Endometrium (tissue), 2 donors: ENCODE measurements around the gene ZNF423.

Experiments
- FAIRE-seq: peaks from 2 replicates; lab custom pipeline; 2012; peaks lifted over from hg19 to GRCh38; lab: Jason Lieb, UNC
- donor health status: control.
- donor health status: control.

The ZNF423 gene

DNA sequence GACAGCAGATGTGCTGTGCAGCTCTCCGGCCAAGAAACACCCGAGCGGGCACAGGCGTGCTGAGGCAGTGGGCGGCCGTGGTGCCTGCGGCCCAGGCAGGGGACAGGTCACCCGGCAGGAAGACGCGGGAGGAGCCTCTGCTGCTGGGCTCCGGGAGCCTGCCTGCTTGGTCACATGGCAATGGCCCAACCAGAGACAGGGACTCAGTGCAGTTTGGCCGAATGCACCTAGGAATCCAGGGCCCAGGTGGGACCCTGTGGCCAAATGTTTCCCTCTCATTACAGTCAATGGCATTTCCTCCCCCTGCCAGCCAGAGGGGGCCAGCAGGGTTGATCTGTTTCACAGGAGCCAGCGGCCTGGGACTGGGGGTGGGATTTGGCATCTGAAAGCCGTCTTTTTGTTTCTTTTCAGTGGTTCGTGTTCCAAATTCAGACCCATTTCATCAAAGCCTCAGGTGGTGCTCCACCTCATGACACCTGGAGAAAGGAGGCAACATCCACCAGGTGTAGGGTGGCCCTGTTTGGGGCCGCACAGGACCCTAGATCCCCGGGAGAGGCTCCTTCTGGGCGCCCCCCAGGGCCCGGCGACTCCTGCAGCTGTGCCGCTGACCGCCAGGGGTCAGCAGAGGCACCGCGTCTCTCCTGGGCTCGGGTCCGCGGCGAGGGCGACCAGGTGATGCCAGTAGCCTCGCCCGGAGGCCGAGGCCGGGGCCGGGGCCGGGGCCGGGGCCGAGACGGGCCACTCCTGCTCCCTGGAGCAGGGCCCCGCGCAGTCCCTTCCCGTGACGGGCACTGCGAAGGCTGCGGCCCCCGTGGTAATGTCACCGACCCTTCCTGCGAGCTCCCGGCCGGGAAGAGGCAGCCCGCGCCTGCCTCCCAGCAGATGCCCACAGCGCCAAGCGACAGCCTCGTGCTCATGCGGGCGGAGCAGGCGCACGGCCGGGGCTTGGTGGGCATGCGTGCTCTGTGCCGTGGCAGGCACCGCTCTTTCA, 363.8 kb downstream of the ZNF423 start:
- FAIRE-seq: no peak

DNA sequence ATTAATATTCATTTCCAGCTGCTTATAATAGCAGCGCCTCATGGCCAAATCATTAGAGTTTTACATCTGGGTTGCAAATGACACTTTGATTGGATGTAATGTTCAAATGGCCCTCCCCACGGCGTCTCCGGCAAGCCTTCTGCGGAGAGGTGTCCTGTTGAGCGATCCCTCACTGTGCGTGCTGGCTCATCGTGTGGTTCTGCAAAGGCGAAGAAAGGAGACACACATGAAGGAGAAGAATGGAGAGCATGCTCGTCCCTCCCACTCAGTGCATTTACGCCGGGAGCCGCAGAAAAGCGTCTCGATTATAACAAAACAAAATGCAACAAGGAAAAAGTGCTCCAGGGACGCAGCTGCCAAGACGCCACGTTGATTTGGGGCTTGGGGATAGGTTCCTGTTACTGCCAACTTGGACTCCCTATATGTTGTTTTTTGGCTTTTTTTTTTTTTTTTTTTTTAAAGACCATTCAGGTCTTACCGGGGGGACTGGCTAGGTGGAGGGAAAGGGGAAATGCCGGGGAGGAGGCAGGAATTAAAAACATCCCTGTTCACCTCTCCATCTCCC, 364.7 kb downstream of the ZNF423 start:
- no peak for FAIRE-seq

DNA sequence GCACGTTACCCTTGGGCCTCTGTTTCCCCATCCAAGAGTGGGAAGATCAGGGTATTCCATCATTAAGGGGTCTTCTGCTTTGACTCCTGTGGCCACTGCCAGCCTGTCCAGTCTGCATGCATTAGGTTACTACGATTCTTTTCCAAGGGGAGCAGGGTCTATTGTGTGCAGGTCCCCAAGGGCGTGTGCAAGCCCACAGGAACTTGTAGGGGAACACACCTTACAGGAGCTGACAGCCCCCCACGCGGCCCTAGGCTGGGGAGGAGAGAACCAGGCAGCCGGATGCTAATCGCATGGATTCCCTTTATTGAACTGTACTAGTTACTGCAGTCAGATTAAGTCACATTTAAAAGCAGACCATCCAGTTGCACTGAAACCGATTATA, 365.6 kb downstream of the ZNF423 start:
- no peak for FAIRE-seq

DNA sequence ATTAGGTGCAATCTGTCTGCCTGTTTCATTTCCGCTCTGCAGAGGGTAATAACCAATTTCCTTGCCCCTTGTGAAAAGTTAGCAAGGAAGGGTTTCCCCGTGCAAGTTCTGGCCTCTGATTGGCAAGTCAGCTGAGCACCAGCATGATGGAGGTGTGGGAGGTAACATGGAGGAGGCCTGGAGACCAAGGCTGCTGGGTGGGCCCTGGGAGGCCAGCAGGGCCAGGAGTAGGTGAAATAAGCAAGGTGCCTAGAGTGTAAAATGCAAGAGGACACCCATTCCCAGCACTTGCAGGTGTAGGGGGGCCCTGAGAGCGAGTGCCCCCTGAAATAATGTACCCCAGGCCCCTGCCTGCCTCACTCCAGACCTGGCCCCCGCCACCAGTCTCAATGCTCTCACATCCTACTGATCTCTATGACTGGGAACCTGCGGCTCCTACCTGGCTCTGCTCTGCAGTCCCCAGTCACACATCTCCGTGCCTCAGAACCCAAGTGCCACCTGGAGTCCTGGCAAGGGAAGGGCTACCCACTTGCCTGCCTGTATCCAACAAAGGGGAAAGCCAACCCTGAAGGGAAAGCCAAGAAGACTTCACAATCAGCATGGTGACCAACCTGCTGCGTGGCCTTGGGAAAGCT, 366.1 kb downstream of the ZNF423 start:
- FAIRE-seq: no peak

DNA sequence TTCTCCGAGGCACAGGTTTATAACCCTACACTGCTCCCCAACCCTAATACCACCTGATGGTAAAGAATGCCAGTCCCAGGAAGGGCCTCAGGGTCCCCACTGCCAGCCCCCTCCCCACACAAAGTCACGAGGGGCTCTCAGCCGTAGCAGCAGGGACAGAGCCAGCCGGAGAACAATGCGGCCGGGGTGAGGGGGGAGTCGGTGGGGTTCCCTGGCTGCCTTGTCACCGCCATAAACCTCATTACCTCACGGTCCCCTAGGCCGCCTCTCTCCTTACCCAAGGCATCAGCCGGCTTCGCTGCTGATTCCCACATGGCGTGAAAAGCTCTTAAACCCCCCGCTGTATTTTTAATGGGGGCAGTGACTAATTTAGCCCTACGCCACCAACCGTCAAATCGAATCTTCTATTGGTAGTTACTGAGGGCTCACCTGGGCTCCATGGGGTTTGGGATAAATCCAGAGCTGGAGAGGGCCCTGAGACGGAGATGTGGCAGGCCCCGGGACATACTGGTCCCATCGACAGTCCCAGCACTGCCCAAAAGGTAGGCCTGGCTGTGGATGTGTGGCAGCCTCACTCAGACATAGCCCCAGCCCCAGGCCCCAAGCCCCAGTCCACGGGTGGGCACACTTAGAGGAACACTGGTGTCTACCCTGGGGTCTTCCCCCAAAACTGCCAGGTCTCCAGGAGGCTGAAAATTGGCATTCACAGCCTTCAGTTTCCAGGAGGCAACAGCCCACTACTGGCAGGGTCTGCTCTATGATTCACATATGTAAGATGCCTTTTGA, 367.0 kb downstream of the ZNF423 start:
- no peak for FAIRE-seq

GRCh38 chr16:49488336-49488735, 367.6 kb downstream of the ZNF423 start:
- FAIRE-seq: no peak

- FAIRE-seq: no peak
Measured at GRCh38 chr16:49487746-49488145, 368.2 kb downstream of the ZNF423 start.

DNA sequence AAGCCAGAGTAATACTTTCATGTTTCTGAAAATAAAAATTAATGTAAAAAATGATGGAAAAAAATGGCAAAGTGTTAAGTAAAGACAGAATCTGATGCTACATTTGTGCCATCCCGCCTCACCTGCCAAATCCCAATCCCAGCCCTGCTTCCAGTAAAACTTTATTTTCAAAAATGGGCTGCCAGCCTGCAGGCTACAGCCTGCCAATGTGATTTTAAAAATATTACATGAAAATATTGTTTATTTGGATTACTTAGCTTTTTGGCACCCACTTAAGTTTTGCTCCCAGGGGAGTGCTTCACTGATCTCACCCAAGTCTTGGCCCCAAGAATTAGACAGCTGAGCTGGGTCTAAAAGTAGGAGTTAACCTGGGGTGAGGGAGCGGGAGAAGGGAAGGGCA, 369.5 kb downstream of the ZNF423 start:
- FAIRE-seq: no peak

GRCh38 chr16:49485663-49486062, 370.2 kb downstream of the ZNF423 start:
- FAIRE-seq: no peak

GRCh38 chr16:49484936-49485335, 371.0 kb downstream of the ZNF423 start:
- FAIRE-seq: no peak

DNA sequence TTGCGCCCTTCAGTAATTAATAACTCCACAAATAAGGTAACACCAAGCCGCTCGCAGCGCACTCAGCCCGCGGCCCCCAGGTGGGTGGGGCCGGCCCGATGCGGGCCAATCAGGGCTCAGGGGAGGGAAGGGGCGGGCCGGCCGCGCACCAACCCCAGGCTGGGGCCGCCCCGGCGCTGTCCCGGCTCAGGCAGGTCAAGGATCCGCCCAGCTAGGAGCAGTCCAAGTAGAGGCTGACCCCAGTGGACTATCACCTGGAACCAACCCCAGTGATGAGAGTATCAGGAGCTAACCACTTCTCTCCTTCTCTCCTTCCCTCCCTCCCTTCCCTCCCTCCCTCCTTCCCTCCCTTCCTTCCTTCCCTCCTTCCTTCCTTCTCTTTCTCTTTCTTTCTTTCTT, 371.5 kb downstream of the ZNF423 start:
- no peak for FAIRE-seq

GRCh38 chr16:49483651-49484450, 372.1 kb downstream of the ZNF423 start:
- no peak for FAIRE-seq

DNA sequence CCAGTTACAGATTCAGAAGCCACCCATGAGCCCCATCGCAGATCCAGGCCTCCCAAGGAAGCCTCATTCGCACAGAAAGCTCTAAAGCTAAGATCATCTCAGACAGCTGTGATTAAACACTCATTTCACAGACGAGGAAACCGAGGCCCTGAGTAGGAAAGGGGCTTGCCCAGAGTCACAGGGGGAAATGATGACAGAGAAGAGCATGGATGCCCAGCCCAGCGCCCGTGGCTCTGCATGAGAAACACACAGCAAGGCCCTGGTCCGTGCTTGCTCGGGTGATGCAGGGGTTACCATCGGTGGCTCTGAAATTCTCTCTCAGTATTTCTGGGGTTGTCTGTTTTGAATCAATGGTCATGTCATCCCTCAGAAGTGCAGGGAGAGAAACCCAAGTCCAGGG, 372.7 kb downstream of the ZNF423 start:
- no peak for FAIRE-seq

DNA sequence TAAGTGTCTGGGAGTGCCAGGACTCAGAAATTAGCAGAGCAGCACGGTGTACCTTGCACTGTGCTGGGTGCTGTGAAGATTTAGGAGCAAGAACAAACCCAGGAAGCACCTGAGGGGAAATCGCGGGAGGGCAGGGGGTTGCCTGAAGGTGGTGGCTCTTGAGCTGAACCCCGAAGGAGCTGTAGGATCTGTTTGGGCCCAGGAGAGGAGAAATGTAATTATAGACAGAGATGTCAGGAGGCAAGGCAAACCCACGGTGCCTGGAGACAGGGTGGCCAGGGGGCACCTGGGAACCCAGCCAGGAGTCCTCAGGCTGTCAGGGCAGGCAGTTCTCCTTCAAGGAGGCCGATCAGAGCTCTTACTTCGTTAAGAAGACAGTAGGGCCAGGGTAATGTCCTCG, 373.2 kb downstream of the ZNF423 start:
- FAIRE-seq: no peak

DNA sequence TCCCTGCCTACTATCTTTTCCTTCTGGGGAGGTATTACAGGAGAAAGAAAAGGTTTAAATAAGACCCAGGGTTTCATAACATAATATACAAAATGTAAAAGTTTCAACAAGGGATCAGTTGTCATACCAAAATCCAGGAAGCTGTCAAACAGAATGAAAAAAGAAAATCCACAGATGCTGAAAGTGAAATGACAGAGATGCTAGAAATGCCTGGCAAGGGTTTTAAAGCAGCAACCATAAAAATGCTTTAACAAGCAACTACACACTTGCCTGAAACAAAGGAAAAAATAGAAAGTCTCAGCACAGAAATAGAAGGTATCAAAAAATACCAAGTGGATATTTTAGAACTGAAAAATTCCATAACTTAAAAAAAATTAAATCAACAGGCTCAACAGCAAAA, 377.3 kb downstream of the ZNF423 start:
- FAIRE-seq: no peak

DNA sequence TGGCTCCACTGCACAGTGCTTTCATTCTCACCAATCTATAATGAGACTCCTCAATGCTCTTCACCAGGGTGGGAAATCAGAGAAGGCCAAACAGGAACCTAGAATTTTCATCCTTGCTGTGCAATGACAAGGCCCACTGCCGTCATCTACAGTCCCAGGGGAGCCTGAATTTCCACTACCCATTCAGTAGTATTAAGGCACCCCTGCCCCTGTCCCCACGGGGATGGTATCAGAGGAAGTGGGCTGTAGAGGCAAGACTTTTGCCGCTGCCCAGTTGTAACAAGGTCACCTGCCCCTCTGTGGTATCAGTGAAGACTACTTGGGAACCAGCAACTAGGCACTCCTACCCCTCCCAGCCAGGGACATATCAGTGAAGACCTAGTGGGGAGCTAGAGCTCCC, 377.8 kb downstream of the ZNF423 start:
- no peak for FAIRE-seq

DNA sequence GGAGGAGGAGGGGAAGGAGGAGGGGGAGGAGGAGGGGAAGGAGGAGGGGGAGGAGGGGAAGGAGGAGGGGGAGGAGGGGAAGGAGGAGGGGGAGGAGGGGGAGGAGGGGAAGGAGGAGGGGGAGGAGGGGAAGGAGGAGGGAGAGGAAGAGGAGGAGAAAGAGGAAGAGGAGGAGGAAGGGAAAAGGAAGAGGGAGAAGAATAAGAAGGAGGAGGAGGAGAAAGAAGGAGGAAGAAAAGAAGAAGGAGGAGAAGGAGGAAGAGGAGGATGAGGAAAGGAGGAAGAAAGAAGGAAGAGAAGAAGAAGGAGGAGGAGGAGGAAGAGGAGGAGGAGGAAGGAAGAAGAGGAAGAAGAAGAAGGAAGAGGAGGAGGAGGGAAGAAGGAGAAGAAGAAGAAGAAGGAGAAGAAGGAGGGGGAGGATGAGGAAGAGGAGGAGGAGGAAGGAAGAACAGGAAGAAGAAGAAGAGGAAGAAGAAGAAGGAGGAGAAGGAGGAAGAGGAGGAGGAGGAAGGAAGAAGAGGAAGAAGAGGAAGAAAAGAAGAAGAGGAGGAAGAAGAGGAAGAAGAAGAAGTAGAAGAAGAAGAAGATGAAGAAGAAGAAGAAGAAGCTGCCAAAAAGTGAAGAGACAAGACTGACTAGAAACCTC, 378.5 kb downstream of the ZNF423 start:
- FAIRE-seq: no peak

GRCh38 chr16:49474741-49475140, 381.2 kb downstream of the ZNF423 start:
- FAIRE-seq: no peak

- FAIRE-seq: no peak
Measured at GRCh38 chr16:49473773-49474172, 382.1 kb downstream of the ZNF423 start.

- FAIRE-seq: no peak
Measured at GRCh38 chr16:49473131-49473530, 382.8 kb downstream of the ZNF423 start.

GRCh38 chr16:49472598-49472997, 383.3 kb downstream of the ZNF423 start:
- FAIRE-seq: no peak
